Type B pancreatic cell (in vitro differentiated cells): Measurements from ENCODE around the gene IFIT3. TPM values are rescaled to one million over a fixed set of nuclear protein-coding genes. Genes with fewer than 3 reads are reported as not detected.
A peak's percentile ranks its signal among the peaks of the same experiment; 100 is the strongest.

Experiments
- DNase-seq: peaks from one replicate; pipeline ENCODE4 v3.0.0; 2021; ENCODE audit warnings: mixed read lengths; ENCODE audit not compliant: unreplicated experiment; ENCODE audit errors: extremely low spot score
- H3K27ac Mint-ChIP-seq: 2 replicates; pipeline ENCODE4 v1.8.0; 2021; ENCODE audit warnings: mild to moderate bottlenecking, mixed read lengths
- H3K27me3 Mint-ChIP-seq: 2 replicates; pipeline ENCODE4 v1.8.0; 2021; ENCODE audit warnings: mixed read lengths
- H3K36me3 Mint-ChIP-seq: 2 replicates; pipeline ENCODE4 v1.8.0; 2021; ENCODE audit warnings: mixed read lengths
- H3K4me1 Mint-ChIP-seq: one replicate; pipeline ENCODE4 v1.8.0; 2021; ENCODE audit warnings: mixed read lengths; ENCODE audit not compliant: unreplicated experiment
- H3K4me3 Mint-ChIP-seq: 2 replicates; pipeline ENCODE4 v1.8.0; 2021; ENCODE audit warnings: mild to moderate bottlenecking, mixed read lengths
- H3K9me3 Mint-ChIP-seq: 2 replicates; pipeline ENCODE4 v1.8.0; 2021; ENCODE audit warnings: mixed read lengths
- total RNA-seq: library from RNA; stranded (reverse); gene quantifications from 2 replicates; pipeline ENCODE4 v1.2.1, GENCODE V29; 2021; ENCODE audit warnings: low replicate concordance
- TF ChIP-seq, protein P1 (sequence below): fragments of 200-600 bp; sonication (generic); conservative IDR thresholded peaks from 2 replicates; pipeline ENCODE4 v1.5.0; 2021; ENCODE audit warnings: antibody characterized with exemption, mild to moderate bottlenecking

The IFIT3 gene
- total RNA-seq, 1 donor from 2014 or later, result 4.9 TPM

DNA sequence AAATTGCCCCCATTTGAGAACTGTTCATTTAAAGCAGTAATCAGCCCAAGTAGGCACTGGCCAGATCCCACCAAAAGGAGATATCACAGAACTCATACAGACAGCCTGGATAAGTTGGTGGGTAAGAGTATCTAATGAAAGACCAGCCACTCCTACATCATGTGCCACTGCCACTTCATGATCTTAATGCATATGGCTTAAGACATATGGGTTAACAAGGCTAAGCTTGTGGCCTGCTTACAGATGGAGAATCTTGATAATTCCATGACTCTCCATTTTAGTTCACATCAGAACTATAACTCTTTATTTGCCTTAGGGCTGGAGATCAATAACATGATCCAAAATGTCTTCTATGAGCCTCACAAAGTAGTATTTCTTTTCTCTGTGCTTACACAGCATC, 43.3 kb downstream of the IFIT3 start:
- Mint-ChIP-seq H3K4me3 (no peak overlapping the region), H3K9me3 (no peaks in the 10 kb centered on the region), H3K27me3 (no peaks in the 10 kb centered on the region), H3K4me1 (peaks cover 17% of the 10 kb centered on the region), H3K27ac (no peak overlapping the region), H3K36me3 (no peaks in the 10 kb centered on the region)
- TF ChIP-seq, protein P1, sequence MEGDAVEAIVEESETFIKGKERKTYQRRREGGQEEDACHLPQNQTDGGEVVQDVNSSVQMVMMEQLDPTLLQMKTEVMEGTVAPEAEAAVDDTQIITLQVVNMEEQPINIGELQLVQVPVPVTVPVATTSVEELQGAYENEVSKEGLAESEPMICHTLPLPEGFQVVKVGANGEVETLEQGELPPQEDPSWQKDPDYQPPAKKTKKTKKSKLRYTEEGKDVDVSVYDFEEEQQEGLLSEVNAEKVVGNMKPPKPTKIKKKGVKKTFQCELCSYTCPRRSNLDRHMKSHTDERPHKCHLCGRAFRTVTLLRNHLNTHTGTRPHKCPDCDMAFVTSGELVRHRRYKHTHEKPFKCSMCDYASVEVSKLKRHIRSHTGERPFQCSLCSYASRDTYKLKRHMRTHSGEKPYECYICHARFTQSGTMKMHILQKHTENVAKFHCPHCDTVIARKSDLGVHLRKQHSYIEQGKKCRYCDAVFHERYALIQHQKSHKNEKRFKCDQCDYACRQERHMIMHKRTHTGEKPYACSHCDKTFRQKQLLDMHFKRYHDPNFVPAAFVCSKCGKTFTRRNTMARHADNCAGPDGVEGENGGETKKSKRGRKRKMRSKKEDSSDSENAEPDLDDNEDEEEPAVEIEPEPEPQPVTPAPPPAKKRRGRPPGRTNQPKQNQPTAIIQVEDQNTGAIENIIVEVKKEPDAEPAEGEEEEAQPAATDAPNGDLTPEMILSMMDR, result no peak
- DNase-seq, result no peak

DNA sequence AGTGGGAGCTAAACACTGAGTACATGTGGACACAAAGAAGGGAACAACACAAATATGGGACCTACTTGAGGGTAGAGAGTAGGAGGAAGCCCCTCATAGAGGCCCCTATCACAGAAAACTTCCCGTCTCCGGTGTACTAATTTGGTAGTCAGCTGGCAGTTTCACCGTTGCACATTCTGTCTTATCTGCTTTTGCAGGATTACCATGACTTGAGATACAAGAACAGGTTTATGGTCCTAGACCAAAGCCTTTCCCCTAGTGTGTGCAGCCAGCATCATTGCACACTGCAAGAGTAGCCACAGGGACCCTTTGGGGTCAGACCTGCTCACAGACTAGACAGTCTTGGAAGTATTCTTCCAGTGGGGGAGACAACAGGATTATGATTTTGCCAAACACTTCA, 44.2 kb downstream of the IFIT3 start:
- H3K36me3 Mint-ChIP-seq, result no peaks in the 10 kb centered on the region
- no peaks in the 10 kb centered on the region for H3K27me3 Mint-ChIP-seq
- H3K9me3 Mint-ChIP-seq, result no peaks in the 10 kb centered on the region
- H3K4me1 Mint-ChIP-seq, result peaks cover 17% of the 10 kb centered on the region
- no peak overlapping the region for H3K4me3 Mint-ChIP-seq
- H3K27ac Mint-ChIP-seq, result no peak overlapping the region
- TF ChIP-seq, protein P1, result no peak
- no peak for DNase-seq

DNA sequence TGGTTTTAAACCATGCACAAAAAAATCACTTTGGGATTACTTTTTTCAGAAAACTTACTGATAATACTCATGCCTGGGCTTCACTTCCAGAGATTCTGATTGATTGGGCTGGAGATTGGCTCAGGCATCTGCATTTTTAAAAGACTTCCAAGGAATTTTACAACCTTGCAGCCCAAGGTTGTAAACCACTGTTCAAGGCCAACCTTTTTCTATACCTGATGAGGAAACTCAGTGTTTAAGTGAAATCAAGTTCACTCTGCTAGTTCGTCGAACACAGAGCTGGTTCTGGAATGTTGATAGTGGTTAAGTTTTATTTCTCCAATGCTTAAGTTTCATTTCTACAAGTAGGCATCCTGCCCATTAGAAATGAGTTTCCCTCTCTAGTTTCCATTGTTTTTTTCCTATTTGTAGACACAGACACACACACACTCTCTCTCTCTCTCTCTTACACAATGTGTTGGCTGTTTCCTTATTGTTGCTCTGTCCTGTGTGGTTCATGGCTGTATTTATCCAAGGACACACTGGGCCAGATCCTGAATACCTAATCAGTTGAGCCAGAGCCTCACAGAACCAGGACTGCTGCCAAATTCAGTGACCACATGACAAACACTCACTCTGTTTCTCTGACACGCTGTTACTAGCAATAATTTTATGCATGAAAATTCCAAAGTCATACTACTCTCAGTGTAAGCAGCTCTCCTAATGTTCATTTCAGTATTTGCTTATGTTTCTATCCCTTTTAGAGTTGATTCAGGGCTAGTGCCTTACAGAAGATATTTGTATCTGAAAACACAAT, 46.3 kb downstream of the IFIT3 start:
- TF ChIP-seq, protein P1, result no peak
- Mint-ChIP-seq H3K4me3 (no peak overlapping the region), H3K36me3 (no peaks in the 10 kb centered on the region), H3K4me1 (peaks cover 21% of the 10 kb centered on the region), H3K27me3 (no peaks in the 10 kb centered on the region), H3K27ac (peak overlapping the region; percentile 25), H3K9me3 (no peaks in the 10 kb centered on the region)
- no peak for DNase-seq

DNA sequence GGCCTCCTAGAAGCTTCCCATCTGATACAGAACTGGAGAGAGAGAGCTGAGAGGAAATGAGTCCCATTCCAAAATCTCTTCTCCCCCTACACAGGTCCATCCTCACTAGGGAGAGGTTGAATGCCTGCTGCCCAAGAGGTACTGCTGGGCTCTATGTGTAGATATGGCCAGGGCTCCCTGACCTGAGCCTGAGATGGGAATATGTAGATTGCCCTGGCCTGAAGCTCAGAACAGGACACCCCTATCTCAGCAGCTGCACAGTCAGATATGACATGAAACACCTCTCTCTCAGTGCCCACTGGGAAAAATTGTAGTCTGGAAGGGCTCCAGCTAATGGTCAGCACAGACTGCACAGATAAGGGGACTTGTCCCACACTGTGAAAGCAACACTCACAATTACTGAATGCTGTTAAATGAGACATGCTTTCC, 46.9 kb downstream of the IFIT3 start:
- Mint-ChIP-seq H3K9me3 (no peaks in the 10 kb centered on the region), H3K27me3 (no peaks in the 10 kb centered on the region), H3K4me3 (no peak overlapping the region), H3K36me3 (no peaks in the 10 kb centered on the region), H3K4me1 (peaks cover 21% of the 10 kb centered on the region), H3K27ac (no peak overlapping the region)
- TF ChIP-seq, protein P1, result no peak
- no peak for DNase-seq

DNA sequence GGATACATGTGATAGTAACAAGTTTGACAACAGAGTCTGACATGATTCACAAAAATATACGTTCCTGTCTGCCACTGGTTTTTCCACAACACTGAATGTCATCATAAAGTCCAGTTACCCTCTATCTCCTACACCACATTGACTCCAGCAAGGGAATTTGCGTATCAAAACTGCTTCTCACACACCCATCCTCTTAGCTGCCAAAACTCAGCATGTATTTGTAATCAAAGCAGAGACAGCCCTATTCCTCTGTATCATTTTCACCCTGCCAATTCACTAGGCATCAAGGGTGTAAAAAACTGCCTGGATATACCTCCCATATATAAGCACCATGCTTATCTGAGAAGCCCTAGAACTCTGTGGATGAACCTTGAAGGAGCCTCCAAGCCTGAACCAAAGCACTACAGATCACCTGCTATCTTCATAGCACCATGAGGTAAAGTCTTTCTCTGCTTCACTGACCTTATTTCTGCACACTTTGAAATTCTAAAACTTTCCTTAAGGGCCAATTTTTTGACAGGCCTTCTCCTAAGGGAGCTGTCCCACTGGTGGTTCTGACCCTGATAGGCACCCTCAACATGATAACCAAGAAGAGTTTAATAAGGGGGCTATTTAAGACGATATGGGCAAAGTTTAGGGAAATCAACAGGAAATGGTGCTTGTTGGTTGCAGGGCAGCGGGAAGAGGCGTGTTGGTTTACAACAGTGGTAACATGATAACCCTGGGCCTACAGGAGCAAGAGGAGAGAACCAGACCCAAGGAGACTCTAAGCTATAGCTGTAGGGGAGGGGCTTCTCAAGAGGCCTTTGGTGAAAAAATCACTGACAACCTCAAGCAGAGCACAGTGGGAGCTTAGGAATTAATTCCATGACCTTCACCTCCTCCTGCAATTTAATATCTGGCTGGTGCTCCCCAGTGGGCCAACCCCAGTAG, 50.2 kb downstream of the IFIT3 start, which contains the start of gene IFIT1B:
Gene IFIT1B (plus strand): TSS at position 352 of the 933 bp plus-strand sequence. CDS start 80 bp downstream, at position 432.
- no peaks in the 10 kb centered on the region for H3K9me3 Mint-ChIP-seq
- DNase-seq, result no peak
- H3K27me3 Mint-ChIP-seq, result no peaks in the 10 kb centered on the region
- no peak within 1 kb of the TSS for H3K27ac Mint-ChIP-seq
- TF ChIP-seq, protein P1, result no peak
- no peaks in the 10 kb centered on the region for H3K36me3 Mint-ChIP-seq
- H3K4me3 Mint-ChIP-seq, result no peak within 1 kb of the TSS
- peaks cover 21% of the 10 kb centered on the region for H3K4me1 Mint-ChIP-seq
